K562 (cell line): ENCODE data around the gene KIF20A. TPM values are rescaled to one million over a fixed set of nuclear protein-coding genes. Genes with fewer than 3 reads are reported as not detected.

Experiments
- ATAC-seq: fragments of 200-7000 bp; cut with Tn5 transposase; 3 replicates; pipeline ENCODE4 v1.9.1; 2020; ENCODE audit warnings: moderate library complexity
- BruUV-seq: library from RNA; stranded (reverse); fragments of 400-500 nt; replicated peaks from 2 replicates; lab custom pipeline; 2021; lab: Mats Ljungman, UMichigan
- CTCF ChIA-PET: fragments of 300-600 bp; formaldehyde crosslinking; extraction: SDS; loops from one replicate; lab custom pipeline; 2021; ENCODE audit warnings: low intra/inter-chr PET ratio; lab: Yijun Ruan, JAX
- POLR2A ChIA-PET: fragments of 300-600, 350-650 bp; sonication (Branson Sonifier 250); formaldehyde crosslinking; extraction: SDS; loops from one replicate; lab custom pipeline; 2021; ENCODE audit warnings: antibody characterized with exemption, inconsistent platforms; lab: Yijun Ruan, JAX
- DNase-seq, 4 experiments: peaks; one replicate each; pipeline versions ENCODE4 v3.0.0 to v3.0.0-alpha.2; 2011 to 2018; ENCODE audit warnings: low spot score in 3 of 4, mixed read lengths in 3 of 4; ENCODE audit errors: extremely low read depth in 1 of 4
- FAIRE-seq: peaks from 2 replicates; lab custom pipeline; 2011; peaks lifted over from hg19 to GRCh38; lab: Jason Lieb, UNC
- H2AFZ ChIP-seq: 2 replicates; pipeline ENCODE4 v1.6.0; 2011; ENCODE audit warnings: low read depth, low read length, control low read depth, inconsistent platforms
- H3K27ac ChIP-seq: fragments of 200-600 bp; 3 replicates; pipeline ENCODE4 v1.8.0; 2011; ENCODE audit warnings: low read depth, mild to moderate bottlenecking, control low read depth, inconsistent platforms, low read length, moderate library complexity, mixed read lengths; ENCODE audit errors: extremely low read depth
- H3K27me3 ChIP-seq, 2 experiments: fragments of 300-600 bp in 1 of 2; 2 replicates in 1 of 2; 3 replicates in 1 of 2; pipeline versions ENCODE4 v1.6.0 to v1.8.0; 2011; ENCODE audit warnings: inconsistent platforms in 2 of 2, low read length in 2 of 2, mild to moderate bottlenecking in 1 of 2, mixed read lengths in 1 of 2, moderate library complexity in 1 of 2; ENCODE audit not compliant: control insufficient read depth in 2 of 2, insufficient read depth in 2 of 2
- H3K36me3 ChIP-seq: fragments of 300-600 bp; 3 replicates; pipeline ENCODE4 v1.8.0; 2011; ENCODE audit warnings: mild to moderate bottlenecking, low read length, inconsistent platforms; ENCODE audit not compliant: control insufficient read depth, insufficient read depth
- H3K4me1 ChIP-seq, 2 experiments: fragments of 200-600 bp in 1 of 2; replicated peaks in 1 of 2; 2 replicates in 1 of 2; 3 replicates in 1 of 2; pipeline versions ENCODE4 v1.5.1 to v1.8.0; 2011; ENCODE audit warnings: inconsistent platforms in 2 of 2, low read length in 2 of 2, mild to moderate bottlenecking in 1 of 2, mixed read lengths in 1 of 2, moderate library complexity in 1 of 2; ENCODE audit not compliant: control insufficient read depth in 2 of 2, insufficient read depth in 2 of 2
- H3K4me2 ChIP-seq: 2 replicates; pipeline ENCODE4 v1.6.1; 2011; ENCODE audit warnings: low read length, control low read depth, inconsistent platforms, mixed read lengths; ENCODE audit not compliant: insufficient read depth
- H3K4me3 ChIP-seq: fragments of 200-600 bp; sonication (generic), shearing (Covaris generic); 2 replicates; pipeline ENCODE4 v1.5.1; 2016; ENCODE audit warnings: control low read depth, inconsistent platforms
- H3K79me2 ChIP-seq: fragments of 200-600 bp; 3 replicates; pipeline ENCODE4 v1.8.0; 2011; ENCODE audit warnings: low read length, inconsistent platforms; ENCODE audit not compliant: control insufficient read depth, insufficient read depth
- H3K9ac ChIP-seq, 2 experiments: 2 replicates each; pipeline versions ENCODE4 v1.6.0 to v1.6.1; 2011; ENCODE audit warnings: low read depth in 2 of 2, low read length in 2 of 2, control low read depth in 1 of 2, inconsistent platforms in 1 of 2, mild to moderate bottlenecking in 1 of 2, mixed read lengths in 1 of 2; ENCODE audit not compliant: insufficient read depth in 1 of 2
- H3K9me1 ChIP-seq: one replicate; pipeline ENCODE4 v1.6.0; 2011; ENCODE audit warnings: inconsistent platforms, mild to moderate bottlenecking, low read length, moderate library complexity; ENCODE audit not compliant: control insufficient read depth, insufficient read depth
- H3K9me3 ChIP-seq: replicated peaks from 2 replicates; pipeline ENCODE4 v1.5.1; 2011; ENCODE audit warnings: low read depth, low read length, inconsistent platforms; ENCODE audit not compliant: control insufficient read depth, insufficient read depth
- H4K20me1 ChIP-seq: replicated peaks from 2 replicates; pipeline ENCODE4 v1.6.1; 2011; ENCODE audit warnings: low read length, inconsistent platforms, mixed read lengths; ENCODE audit not compliant: control insufficient read depth, insufficient read depth
- ADNP ChIP-seq: fragments of 200-800 bp; sonication (Bioruptor generic); IDR thresholded peaks from 2 replicates; pipeline ENCODE4 v1.6.1; 2016; ENCODE audit warnings: missing genetic modification characterization, missing compliant biosample characterization
- CREB1 ChIP-seq, 2 experiments: sonication (generic) in 1 of 2; formaldehyde crosslinking in 1 of 2; IDR thresholded peaks; 2 replicates each; pipeline versions ENCODE4 v1.6.1 to v1.8.0; 2012 to 2022; ENCODE audit warnings: inconsistent platforms in 1 of 2, mild to moderate bottlenecking in 1 of 2, missing genetic modification reagents in 1 of 2, moderate library complexity in 1 of 2
- CREB3 ChIP-seq: fragments of 450-650 bp; conservative IDR thresholded peaks from 2 replicates; pipeline ENCODE4 v1.6.1; 2016; ENCODE audit warnings: missing genetic modification characterization, low read depth, mild to moderate bottlenecking, missing compliant biosample characterization, moderate library complexity
- FOXA3 ChIP-seq, 2 experiments: fragments of 450-650 bp in 1 of 2; sonication (generic) in 1 of 2; formaldehyde crosslinking; IDR thresholded peaks in 1 of 2; conservative IDR thresholded peaks in 1 of 2; 2 replicates each; pipeline versions ENCODE4 v1.4.0 to v1.8.0; 2020 to 2022; ENCODE audit warnings: mild to moderate bottlenecking in 2 of 2, missing genetic modification reagents in 1 of 2
- GTF2B ChIP-seq: IDR thresholded peaks from 2 replicates; pipeline ENCODE4 v1.6.1; 2011; ENCODE audit not compliant: insufficient read length; ENCODE audit errors: extremely low read depth
- GTF2F1 ChIP-seq: IDR thresholded peaks from 2 replicates; pipeline ENCODE4 v1.6.1; 2011; ENCODE audit warnings: low read depth, low read length, improper control_type of control experiment
- POLR2B ChIP-seq: fragments of 450-650 bp; IDR thresholded peaks from 2 replicates; pipeline ENCODE4 v1.6.1; 2018; ENCODE audit warnings: low read depth; ENCODE audit not compliant: partially characterized antibody
- SFPQ ChIP-seq: fragments of 200-400 bp; formaldehyde crosslinking; IDR thresholded peaks from 2 replicates; pipeline ENCODE4 v1.6.1; 2017; ENCODE audit warnings: mild to moderate bottlenecking, low read depth, low read length, moderate library complexity
- SMARCA4 ChIP-seq: fragments of 450-650 bp; IDR thresholded peaks from 2 replicates; pipeline ENCODE4 v1.6.1; 2016
- SMARCE1 ChIP-seq: fragments of 450-650 bp; IDR thresholded peaks from 2 replicates; pipeline ENCODE4 v1.7.1; 2016; ENCODE audit warnings: mild to moderate bottlenecking
- SOX6 ChIP-seq: fragments of 450-650 bp; IDR thresholded peaks from 2 replicates; pipeline ENCODE4 v1.6.1; 2014; ENCODE audit warnings: mild to moderate bottlenecking
- SUPT5H ChIP-seq: fragments of 450-650 bp; IDR thresholded peaks from 2 replicates; pipeline ENCODE4 v1.6.1; 2016
- TCF3 ChIP-seq: sonication (generic); formaldehyde crosslinking; IDR thresholded peaks from 2 replicates; pipeline ENCODE4 v1.4.0; 2020; ENCODE audit warnings: mild to moderate bottlenecking, missing genetic modification reagents
- TSHZ1 ChIP-seq: fragments of 250-450 bp; sonication (Bioruptor Pico); IDR thresholded peaks from 2 replicates; pipeline ENCODE4 v1.4.0; 2020; ENCODE audit warnings: mild to moderate bottlenecking, moderate library complexity
- WGBS: fragments of 100-300 bp; shearing (Covaris generic); methylation state at CpG from one replicate; pipeline ENCODE4 v1.1.6; 2016; ENCODE audit warnings: low coverage, mixed read lengths; ENCODE audit not compliant: insufficient coverage; ENCODE audit errors: missing lambda C conversion rate; 5-methylcytosine and 5-hydroxymethylcytosine counted together
- in situ Hi-C: fragments of 300-500 bp; cut with MboI; formaldehyde crosslinking; loops from 4 replicates; pipeline ENCODE4 v1.15.0; 2018; ENCODE audit warnings: inconsistent platforms, mixed read lengths
- intact Hi-C: fragments of 100-400 bp; cut with micrococcal nuclease; formaldehyde crosslinking; loops from 2 replicates; pipeline ENCODE4 v1.14.2; 2022
- polyA plus RNA-seq, 8 experiments: library from polyadenylated mRNA; depleted of rRNA in 4 of 8; stranded (reverse) in 5 of 8; unstranded in 3 of 8; fragments of >200 nt; fragmentation: Nextera tagmentation in 2 of 8; fragmentation: Illumina TruSeq in 1 of 8; extraction: Ambion mirVana in 2 of 8; extraction: Trizol in 1 of 8; gene quantifications; 2 replicates each; pipeline versions ENCODE4 v1.2.1 to v1.2.3, GENCODE V29; 2011 to 2014; ENCODE audit warnings: inconsistent platforms in 1 of 8, missing spikeins in 1 of 8
- total RNA-seq, 7 experiments: library from RNA; depleted of rRNA in 6 of 7; stranded (reverse); fragments of >200 nt in 6 of 7; fragmentation: Illumina TruSeq in 2 of 7; extraction: Trizol in 2 of 7; gene quantifications; 2 replicates each; pipeline versions ENCODE4 v1.2.1 to v1.2.3, GENCODE V29; 2011 to 2021; ENCODE audit warnings: low replicate concordance in 1 of 7

Gene KIF20A
- total and polyA plus RNA-seq, 9 of the 15 experiments (the other 6 are each of a cell fraction or from before 2014, with no cell fraction given): 36.8 to 61.2 (median 55.5) TPM

GRCh38 chr5:138223532-138223931, 44.6 kb downstream of the KIF20A start (continued):
- TF ChIP-seq FOXA3 (CRISPR knock-in tag; conservative IDR thresholded peaks at IDR 0.05 in 1 of 2, IDR thresholded peaks at IDR 0.05 in 1 of 2) (no peak), ADNP (no peak), CREB3 (tag) (no peak)

GRCh38 chr5:138224712-138225111, 45.8 kb downstream of the KIF20A start:
- in situ Hi-C loops: no loop called here
- no peak overlapping the region for H2AFZ ChIP-seq
- ATAC-seq (no peak), FAIRE-seq (no peak), DNase-seq (no peak)
- no peak overlapping the region for H3K4me2 ChIP-seq
- no peak overlapping the region for H3K4me3 ChIP-seq
- intact Hi-C loops: no loop called here
- H3K9me1 ChIP-seq: no peaks in the 10 kb centered on the region
- CTCF ChIA-PET: no interaction called here
- no peaks in the 10 kb centered on the region for H3K79me2 ChIP-seq
- 14% methylated on average over 6 of the region's 6 CpGs for WGBS
- H3K9ac ChIP-seq: no peak overlapping the region
- no peak overlapping the region for H3K27ac ChIP-seq
- H3K36me3 ChIP-seq: no peaks in the 10 kb centered on the region; the same call in 2 of the 3 replicates
- POLR2A ChIA-PET: interaction anchor here (0.7 to 2.8 kb wide), 5 partner anchors 8 to 115 kb away, joined by 4 to 13 read pairs (median 6); partner anchors contain the start of genes CDC23 and FAM53C
- H3K4me1 ChIP-seq: peaks cover 0 to 4% of the 10 kb centered on the region in 2 experiments; a peak in 2 of 5 replicates
- BruUV-seq: no TSS peak
- no peaks in the 10 kb centered on the region for H4K20me1 ChIP-seq
- H3K27me3 ChIP-seq: no peaks in the 10 kb centered on the region
- peaks cover 6% of the 10 kb centered on the region; the same call in 1 of the 2 replicates for H3K9me3 ChIP-seq
- TF ChIP-seq GTF2F1: no peak
- no peak for TF ChIP-seq SMARCA4
- TF ChIP-seq GTF2B: no peak
- TF ChIP-seq SUPT5H: no peak
- no peak for TF ChIP-seq SOX6
- TF ChIP-seq SMARCE1: no peak
- no peak for TF ChIP-seq SFPQ
- TF ChIP-seq TCF3 (CRISPR knock-in tag): no peak
- no peak for TF ChIP-seq POLR2B
- no peak for TF ChIP-seq CREB1 (IDR thresholded peaks at IDR 0.05)
- no peak for TF ChIP-seq CREB1 (CRISPR knock-in tag; IDR thresholded peaks at IDR 0.05)
- TF ChIP-seq TSHZ1 (CRISPR knock-in tag): no peak
